GM19099 (cell line): ENCODE measurements around the gene FYN.

Experiments
- POLR2A ChIP-seq: IDR thresholded peaks from 3 replicates; pipeline ENCODE4 v1.6.1; 2011; ENCODE audit warnings: low read depth; ENCODE audit not compliant: insufficient read length; ENCODE audit errors: extremely low read depth

FYN gene

GRCh38 chr6:111810294-111811131 is 62.7 kb downstream of the FYN start:
- no peak for TF ChIP-seq POLR2A

DNA sequence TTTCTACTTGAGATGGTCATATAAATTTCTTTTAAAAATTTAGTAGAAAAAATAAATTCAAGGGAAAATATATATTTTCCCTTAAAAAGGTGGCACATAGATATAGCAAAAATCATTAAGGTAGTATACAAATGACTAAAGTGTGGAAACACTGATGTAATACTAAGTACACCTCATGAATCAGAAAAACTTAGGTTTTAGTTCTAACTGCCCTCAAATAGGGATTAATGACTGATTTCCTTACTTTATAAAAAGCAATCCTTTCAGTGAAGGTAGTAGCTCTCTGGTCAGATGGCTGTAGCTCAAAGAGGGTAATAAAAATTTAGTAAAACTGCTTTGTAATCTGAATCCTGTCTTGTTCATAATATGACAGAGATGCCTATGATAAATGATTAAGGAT is 63.5 kb downstream of the FYN start:
- TF ChIP-seq POLR2A, result no peak

DNA sequence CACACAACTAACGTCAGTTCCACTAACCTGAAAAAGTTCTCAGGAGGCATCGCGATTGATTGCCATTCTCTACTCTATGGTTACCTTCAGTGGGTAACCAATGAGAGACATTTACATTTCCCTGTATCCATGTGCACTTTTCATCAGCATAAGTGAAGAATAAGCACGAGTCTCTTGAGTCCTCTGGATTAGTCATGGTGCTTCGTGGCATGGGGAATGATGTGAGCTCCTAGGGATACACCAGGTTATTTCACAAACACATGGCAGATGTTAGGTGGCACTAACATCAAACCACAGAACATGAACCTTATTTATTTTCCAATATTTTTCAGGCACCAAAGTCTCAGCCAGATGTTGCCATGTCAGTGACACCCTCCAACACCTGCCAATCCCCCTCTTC is 64.0 kb downstream of the FYN start:
- TF ChIP-seq POLR2A, result no peak

DNA sequence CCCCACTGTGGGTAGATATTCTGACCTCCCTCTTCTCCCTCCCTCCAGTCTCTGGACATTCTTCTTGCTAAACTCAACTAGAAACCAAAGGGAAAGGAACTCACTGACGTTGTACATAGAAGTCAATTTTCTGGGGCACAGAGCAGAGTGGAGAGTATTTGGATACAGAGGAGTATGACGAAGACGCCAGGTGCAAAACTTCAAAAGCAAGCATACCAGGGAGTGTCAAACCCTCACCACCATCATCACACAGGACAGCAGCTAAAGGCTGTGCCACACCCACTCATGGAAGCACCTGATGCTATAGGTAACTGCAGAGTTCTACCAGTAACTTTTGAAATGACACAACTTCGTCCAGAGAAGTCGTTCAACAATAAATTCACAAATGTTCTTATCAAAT is 64.8 kb downstream of the FYN start:
- TF ChIP-seq POLR2A, result no peak

GRCh38 chr6:111806561-111807497 is 66.4 kb downstream of the FYN start:
- no peak for TF ChIP-seq POLR2A

DNA sequence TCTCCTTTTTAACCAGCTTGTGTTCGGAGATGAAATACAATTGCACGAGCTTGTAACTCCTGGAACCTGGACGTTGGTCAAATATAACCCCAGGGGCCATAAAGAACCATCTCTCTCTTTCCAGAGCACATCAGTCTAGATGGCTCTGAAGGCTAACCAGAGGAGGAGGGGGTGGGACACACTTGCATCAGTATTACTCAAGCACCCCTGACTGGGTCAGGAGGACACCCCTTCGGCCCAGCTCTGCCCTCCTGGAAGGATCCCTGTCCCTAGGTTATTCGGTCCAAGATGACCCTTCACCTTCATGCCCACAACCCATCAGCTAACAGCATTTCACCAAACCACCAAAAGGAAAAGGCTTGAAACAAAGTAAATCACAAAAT is 67.1 kb downstream of the FYN start:
- no peak for TF ChIP-seq POLR2A

DNA sequence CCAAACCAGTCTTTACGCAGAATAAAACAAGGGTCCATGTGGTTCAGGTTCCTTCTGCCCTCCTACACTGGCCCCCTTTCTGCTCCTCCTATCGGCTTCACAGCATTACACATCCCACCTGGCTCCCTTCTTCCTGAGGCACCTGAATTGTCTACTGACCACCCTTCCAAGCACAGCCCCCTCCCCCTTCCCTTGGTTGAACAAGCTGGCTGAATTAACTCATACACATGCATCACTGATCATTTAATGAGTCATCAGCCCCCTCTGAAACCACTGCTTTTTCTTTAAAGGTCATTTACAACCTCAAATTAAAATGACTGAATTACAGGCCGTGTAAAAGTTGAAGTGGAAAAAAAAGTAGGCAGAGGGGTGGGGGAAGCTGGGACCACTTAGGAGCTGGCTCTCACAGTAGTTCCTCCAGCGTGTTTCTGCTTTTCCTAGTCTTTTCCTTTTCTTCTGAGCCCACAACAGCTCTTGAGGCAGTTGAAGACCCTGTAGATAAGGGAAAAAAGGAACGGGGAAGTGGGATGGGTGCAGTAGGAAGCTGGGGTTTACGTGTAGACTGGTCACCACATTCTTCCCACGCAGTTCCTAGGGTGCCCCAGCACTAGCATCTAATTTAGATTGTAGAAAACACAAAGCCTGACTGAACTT is 67.6 kb downstream of the FYN start:
- no peak for TF ChIP-seq POLR2A

- TF ChIP-seq POLR2A, result no peak
Measured at GRCh38 chr6:111804627-111805235, 68.5 kb downstream of the FYN start.

- TF ChIP-seq POLR2A, result no peak
Measured at GRCh38 chr6:111803804-111804203, 69.4 kb downstream of the FYN start.

DNA sequence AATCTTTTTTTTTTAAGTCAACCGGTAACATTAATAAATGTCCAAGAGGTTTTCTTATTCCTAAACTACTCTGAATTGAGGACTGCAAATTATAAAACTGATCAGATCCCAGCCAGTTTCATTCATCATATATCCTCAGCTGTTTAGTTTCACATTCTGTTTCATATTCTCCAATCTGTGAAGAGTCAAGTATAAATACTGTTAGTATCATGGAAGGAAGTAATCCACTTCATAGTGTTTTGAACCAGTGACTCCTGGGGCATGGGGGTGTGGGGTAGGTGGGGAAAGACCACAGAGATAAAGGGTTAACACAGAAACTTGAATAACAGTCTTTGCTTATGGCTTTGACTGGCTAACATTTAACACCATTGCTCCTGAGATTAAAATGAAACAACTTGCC is 69.9 kb downstream of the FYN start:
- TF ChIP-seq POLR2A, result no peak

GRCh38 chr6:111802720-111803330 is 70.4 kb downstream of the FYN start:
- TF ChIP-seq POLR2A, result no peak

- TF ChIP-seq POLR2A, result no peak
Measured at GRCh38 chr6:111802015-111802414, 71.2 kb downstream of the FYN start.

- no peak for TF ChIP-seq POLR2A
Measured at GRCh38 chr6:111800821-111801220, 72.4 kb downstream of the FYN start.

- TF ChIP-seq POLR2A, result no peak
Measured at GRCh38 chr6:111800259-111800765, 72.9 kb downstream of the FYN start.
